GM12872 (cell line): Measurements from ENCODE around the gene TOP2B.

Experiments
- CTCF ChIP-seq: IDR thresholded peaks from 3 replicates; pipeline ENCODE4 v1.5.1; 2011; ENCODE audit warnings: low read depth, mild to moderate bottlenecking, low read length, moderate library complexity; ENCODE audit not compliant: insufficient read depth

The TOP2B gene

GRCh38 chr3:25695731-25696420 lies 31.2 kb upstream of the TOP2B start:
- no peak for TF ChIP-seq CTCF

GRCh38 chr3:25693238-25693637 lies 28.5 kb upstream of the TOP2B start:
- TF ChIP-seq CTCF: no peak

- no peak for TF ChIP-seq CTCF
Measured at GRCh38 chr3:25692341-25692740, 27.6 kb upstream of the TOP2B start.

GRCh38 chr3:25690768-25691533 lies 26.2 kb upstream of the TOP2B start:
- TF ChIP-seq CTCF: no peak

GRCh38 chr3:25689226-25689625 lies 24.5 kb upstream of the TOP2B start:
- TF ChIP-seq CTCF: no peak

GRCh38 chr3:25687742-25688141 lies 23.0 kb upstream of the TOP2B start:
- no peak for TF ChIP-seq CTCF

- no peak for TF ChIP-seq CTCF
Measured at GRCh38 chr3:25686766-25687165, 22.1 kb upstream of the TOP2B start.
